ENCODE data around the gene VEGFA.

The VEGFA gene

DNA sequence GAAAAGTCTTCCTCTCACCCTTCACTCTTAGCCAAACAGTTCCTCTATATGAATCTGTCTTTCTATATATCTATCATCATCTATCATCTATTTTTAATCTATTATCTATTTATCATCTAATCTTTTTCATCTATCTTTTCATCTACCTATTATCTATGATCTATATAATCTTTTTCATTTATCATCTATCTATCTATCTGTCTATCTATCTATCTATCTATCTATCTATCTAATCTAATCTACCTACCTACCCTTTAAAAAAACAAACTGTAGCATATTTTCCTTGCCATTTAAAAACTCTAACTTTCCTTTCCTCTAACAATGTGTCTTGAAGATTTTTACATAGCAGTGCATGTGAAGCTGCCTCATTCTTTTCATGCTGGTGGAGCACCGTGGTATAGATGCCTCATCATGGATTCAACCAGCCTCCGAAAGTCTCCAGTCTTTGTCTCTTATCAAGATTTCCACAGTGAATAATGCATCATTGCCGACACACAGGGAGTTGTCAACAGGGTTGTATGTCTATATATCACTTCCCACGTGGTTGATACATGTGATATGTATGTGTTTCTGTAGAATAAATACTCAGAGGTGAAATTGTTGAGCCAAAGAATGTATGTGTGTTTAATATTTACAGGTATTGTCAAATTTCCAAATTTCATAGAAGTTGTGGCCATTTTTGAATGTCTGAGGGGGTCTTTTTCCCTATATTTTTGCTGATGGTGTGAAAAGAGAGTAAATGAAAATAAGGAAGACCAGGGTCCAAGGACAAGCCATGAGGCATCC, 51.3 kb downstream of the VEGFA start:
- H3K27me3 ChIP-seq, result no peaks in the 10 kb centered on the region
- no peak overlapping the region for H3K4me3 ChIP-seq (ENCODE audit: low read depth in 1 of 2, low read length in 1 of 2)
- peaks cover 20 to 21% of the 10 kb centered on the region in 2 experiments for H3K4me1 ChIP-seq (ENCODE audit: control insufficient read depth in 1 of 2, insufficient read depth in 1 of 2, low read depth in 1 of 2, low read length in 1 of 2)
- H3K27ac ChIP-seq, result no peak overlapping the region
- no peaks in the 10 kb centered on the region for H3K36me3 ChIP-seq
- TF ChIP-seq, protein P1, sequence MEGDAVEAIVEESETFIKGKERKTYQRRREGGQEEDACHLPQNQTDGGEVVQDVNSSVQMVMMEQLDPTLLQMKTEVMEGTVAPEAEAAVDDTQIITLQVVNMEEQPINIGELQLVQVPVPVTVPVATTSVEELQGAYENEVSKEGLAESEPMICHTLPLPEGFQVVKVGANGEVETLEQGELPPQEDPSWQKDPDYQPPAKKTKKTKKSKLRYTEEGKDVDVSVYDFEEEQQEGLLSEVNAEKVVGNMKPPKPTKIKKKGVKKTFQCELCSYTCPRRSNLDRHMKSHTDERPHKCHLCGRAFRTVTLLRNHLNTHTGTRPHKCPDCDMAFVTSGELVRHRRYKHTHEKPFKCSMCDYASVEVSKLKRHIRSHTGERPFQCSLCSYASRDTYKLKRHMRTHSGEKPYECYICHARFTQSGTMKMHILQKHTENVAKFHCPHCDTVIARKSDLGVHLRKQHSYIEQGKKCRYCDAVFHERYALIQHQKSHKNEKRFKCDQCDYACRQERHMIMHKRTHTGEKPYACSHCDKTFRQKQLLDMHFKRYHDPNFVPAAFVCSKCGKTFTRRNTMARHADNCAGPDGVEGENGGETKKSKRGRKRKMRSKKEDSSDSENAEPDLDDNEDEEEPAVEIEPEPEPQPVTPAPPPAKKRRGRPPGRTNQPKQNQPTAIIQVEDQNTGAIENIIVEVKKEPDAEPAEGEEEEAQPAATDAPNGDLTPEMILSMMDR (IDR thresholded peaks at IDR 0.05), result no peak
- no peaks in the 10 kb centered on the region for H3K9me3 ChIP-seq

DNA sequence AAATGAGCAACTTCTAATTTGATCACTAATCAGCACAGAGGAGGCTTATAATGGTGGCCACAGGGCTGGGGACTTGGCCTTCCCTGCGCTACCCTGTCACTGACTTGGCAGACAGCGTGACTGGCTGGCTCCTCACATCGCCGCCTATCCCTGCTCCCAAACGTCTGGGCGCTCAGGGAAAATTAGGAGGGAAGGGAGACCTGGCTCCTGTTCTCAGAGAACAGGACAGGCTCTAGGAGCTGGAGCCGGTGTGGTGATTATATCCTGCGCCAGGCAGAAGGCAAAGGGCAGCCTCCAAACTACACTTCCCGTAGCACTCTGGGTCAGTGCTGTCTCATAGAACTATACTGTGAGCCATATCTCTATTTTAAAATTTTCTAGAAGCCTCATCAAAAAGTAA, 53.4 kb downstream of the VEGFA start:
- Histone ChIP-seq H3K36me3 (no peaks in the 10 kb centered on the region), H3K27ac (no peak overlapping the region), H3K4me1 (ENCODE audit: control insufficient read depth in 1 of 2, insufficient read depth in 1 of 2, low read depth in 1 of 2, low read length in 1 of 2) (peaks cover 10 to 11% of the 10 kb centered on the region in 2 experiments), H3K27me3 (no peaks in the 10 kb centered on the region), H3K4me3 (ENCODE audit: low read depth in 1 of 2, low read length in 1 of 2) (no peak overlapping the region), H3K9me3 (no peaks in the 10 kb centered on the region)
- TF ChIP-seq, protein P1 (IDR thresholded peaks at IDR 0.05), result no peak

DNA sequence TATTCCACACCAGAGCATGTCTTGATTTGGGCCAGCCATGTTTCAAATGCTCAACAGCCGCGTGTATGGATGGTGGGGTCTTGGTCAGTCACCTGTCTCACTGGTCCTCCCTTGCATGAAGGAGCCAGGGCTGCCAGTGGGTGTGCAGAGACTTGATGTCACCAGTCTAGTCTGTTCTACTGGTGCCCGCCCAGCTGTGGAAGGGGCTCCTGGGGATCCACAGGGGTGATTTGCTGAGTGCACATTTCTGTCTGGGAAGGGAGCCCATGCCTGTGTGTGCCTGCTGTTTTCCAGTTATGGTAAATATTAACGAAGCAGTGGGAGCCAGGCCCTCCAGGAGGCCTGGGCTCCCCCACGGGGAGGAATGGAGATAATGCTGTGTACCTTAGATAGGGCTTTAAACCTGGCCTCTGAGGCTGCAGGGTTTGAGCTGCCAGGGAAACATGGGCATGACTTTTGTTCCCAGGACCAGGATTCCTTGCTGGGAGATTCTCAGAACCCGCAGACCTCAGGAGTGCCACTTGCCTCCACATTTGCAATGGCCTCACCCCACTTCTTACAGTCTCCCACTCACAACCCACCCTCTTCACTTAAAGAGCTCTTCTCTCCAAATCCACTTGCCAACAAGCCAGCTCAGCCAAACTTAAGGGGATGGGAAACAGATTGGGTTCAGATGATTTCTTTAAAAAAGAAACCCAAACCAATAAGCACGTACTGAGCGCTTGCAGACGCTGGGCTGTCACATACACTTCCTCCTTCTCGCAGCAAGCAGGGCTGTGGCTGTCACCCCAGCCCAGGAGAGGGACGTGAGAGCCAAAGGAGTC, 54.1 kb downstream of the VEGFA start:
- H3K4me1 ChIP-seq (ENCODE audit: control insufficient read depth in 1 of 2, insufficient read depth in 1 of 2, low read depth in 1 of 2, low read length in 1 of 2), result peaks cover 10 to 11% of the 10 kb centered on the region in 2 experiments
- peak overlapping the region in 1 of 2 experiments; percentile 6 for H3K4me3 ChIP-seq (ENCODE audit: low read depth in 1 of 2, low read length in 1 of 2)
- no peaks in the 10 kb centered on the region for H3K27me3 ChIP-seq
- TF ChIP-seq, protein P1 (IDR thresholded peaks at IDR 0.05), result no peak
- peak overlapping the region; percentile 47 for H3K27ac ChIP-seq
- H3K36me3 ChIP-seq, result no peaks in the 10 kb centered on the region
- no peaks in the 10 kb centered on the region for H3K9me3 ChIP-seq

DNA sequence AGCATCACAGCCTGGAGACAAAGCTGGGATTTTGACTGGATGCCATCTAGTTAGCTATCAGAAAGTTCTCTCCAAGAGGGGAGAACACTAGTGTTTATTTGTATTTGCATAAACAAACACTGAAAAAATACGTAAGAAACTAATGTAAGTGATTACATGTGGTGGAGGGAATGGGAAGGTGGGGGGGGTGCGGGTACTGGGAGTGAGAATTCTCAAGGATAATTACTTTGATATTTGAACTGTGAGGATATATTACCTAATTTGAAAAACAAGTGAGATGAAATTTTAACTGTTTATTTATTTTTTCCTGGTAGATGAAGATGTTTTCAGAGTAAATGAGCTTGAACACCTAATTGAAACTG, 54.7 kb downstream of the VEGFA start:
- Histone ChIP-seq H3K4me3 (ENCODE audit: low read depth in 1 of 2, low read length in 1 of 2) (no peak overlapping the region), H3K27me3 (no peaks in the 10 kb centered on the region), H3K27ac (peak overlapping the region; percentile 47), H3K36me3 (no peaks in the 10 kb centered on the region), H3K4me1 (ENCODE audit: control insufficient read depth in 1 of 2, insufficient read depth in 1 of 2, low read depth in 1 of 2, low read length in 1 of 2) (peaks cover 10 to 11% of the 10 kb centered on the region in 2 experiments), H3K9me3 (no peaks in the 10 kb centered on the region)
- TF ChIP-seq, protein P1 (IDR thresholded peaks at IDR 0.05), result no peak

DNA sequence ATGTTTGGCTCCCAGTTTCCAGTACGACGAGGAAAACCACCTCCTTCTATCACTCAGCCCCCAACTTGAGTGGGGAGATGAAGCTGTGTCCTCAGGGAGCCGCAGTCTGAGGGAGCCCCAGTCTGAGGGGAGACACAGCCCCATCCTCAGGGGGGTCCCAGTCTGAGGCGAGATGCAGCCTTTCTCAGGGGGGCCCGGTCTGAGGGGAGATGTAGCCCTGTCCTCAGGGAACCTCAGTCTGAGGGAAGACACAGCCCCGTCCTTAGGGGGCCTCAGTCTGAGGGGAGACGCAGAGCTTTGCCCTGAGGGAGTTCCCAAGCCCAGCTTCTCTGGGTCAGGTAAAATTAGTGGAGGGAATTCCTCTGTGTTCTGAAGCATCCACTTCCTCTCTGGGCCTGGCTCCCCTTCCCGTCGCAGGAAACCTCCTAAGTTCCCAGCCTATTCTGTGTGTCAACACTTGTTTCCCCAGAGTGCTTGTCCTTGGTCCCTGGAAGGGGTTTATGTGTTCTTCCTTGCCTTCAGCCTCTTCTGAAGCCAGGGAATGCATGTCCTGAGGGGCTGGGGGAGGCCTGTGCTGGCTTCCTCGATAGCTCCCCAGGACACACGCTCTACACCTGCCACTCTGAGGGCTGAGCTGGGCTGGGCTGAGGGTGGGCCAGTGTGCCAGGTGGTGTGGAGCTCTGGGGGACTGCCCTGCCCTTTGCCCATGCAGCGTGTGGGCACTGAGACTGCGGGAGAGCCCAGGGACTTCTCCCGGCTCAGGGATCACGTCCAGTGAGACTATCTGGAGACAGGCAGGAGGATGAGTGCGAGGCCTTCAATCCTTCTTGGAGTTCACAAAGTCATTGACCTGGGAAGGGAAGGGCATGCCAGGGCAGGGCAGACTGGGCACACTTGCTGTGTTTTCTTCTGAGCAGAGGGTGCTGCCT, 55.4 kb downstream of the VEGFA start:
- Histone ChIP-seq H3K36me3 (no peaks in the 10 kb centered on the region), H3K27me3 (no peaks in the 10 kb centered on the region), H3K9me3 (no peaks in the 10 kb centered on the region), H3K4me3 (ENCODE audit: low read depth in 1 of 2, low read length in 1 of 2) (no peak overlapping the region), H3K27ac (no peak overlapping the region), H3K4me1 (ENCODE audit: control insufficient read depth in 1 of 2, insufficient read depth in 1 of 2, low read depth in 1 of 2, low read length in 1 of 2) (peaks cover 10 to 11% of the 10 kb centered on the region in 2 experiments)
- TF ChIP-seq, protein P1 (IDR thresholded peaks at IDR 0.05), result no peak
